Measurements from ENCODE around the gene AMH.

Gene AMH

GRCh38 chr19:2236314-2237050 is 12.6 kb upstream of the AMH start, which contains the start of the genes PLEKHJ1 and SF3A2:
PLEKHJ1 (minus strand) TSS chr19:2236329; CDS start chr19:2236248, 81 bp downstream.
SF3A2 (plus strand) TSS chr19:2236824; CDS start chr19:2243419, 6,595 bp downstream.
- peak; percentile 99 for DNase-seq

GRCh38 chr19:2237051-2237868 is 11.9 kb upstream of the AMH start:
- DNase-seq = no peak

GRCh38 chr19:2237869-2238153 is 11.3 kb upstream of the AMH start:
- DNase-seq = no peak

GRCh38 chr19:2239173-2239572 is 9.9 kb upstream of the AMH start:
- no peak for DNase-seq

GRCh38 chr19:2239771-2240770 is 9.1 kb upstream of the AMH start:
- DNase-seq = no peak

- DNase-seq = no peak
Measured at GRCh38 chr19:2240881-2241760, 8.0 kb upstream of the AMH start.

GRCh38 chr19:2242092-2242537 is 7.0 kb upstream of the AMH start:
- no peak for DNase-seq

- no peak for DNase-seq
Measured at GRCh38 chr19:2242816-2243215, 6.3 kb upstream of the AMH start.

- DNase-seq = no peak
Measured at GRCh38 chr19:2243274-2244124, 5.6 kb upstream of the AMH start.

GRCh38 chr19:2244125-2244411 is 5.1 kb upstream of the AMH start:
- no peak for DNase-seq

GRCh38 chr19:2244486-2244885 is 4.6 kb upstream of the AMH start:
- DNase-seq = no peak

- DNase-seq = peak; percentile 16
Measured at GRCh38 chr19:2245273-2245672, 3.9 kb upstream of the AMH start.

GRCh38 chr19:2246014-2246620 is 3.0 kb upstream of the AMH start:
- peak; percentile 17 for DNase-seq

GRCh38 chr19:2246801-2247361 is 2.2 kb upstream of the AMH start:
- DNase-seq = peak; percentile 38

- DNase-seq = peak; percentile 35
Measured at GRCh38 chr19:2247433-2248101, 1.6 kb upstream of the AMH start.

- peak; percentile 28 for DNase-seq
Measured at GRCh38 chr19:2248136-2249009, 750 bp upstream of the AMH start.

GRCh38 chr19:2249880-2250765 is 1.0 kb downstream of the AMH start:
- peak; percentile 40 for DNase-seq

- no peak for DNase-seq
Measured at GRCh38 chr19:2250766-2251105, 1.6 kb downstream of the AMH start.

Data from right hindlimb (tissue), 1 donor.